GM12872 (cell line): ENCODE results near the gene ARSB.

Experiments used
- CTCF ChIP-seq: IDR thresholded peaks from 3 replicates; pipeline ENCODE4 v1.5.1; 2011; ENCODE audit warnings: low read depth, mild to moderate bottlenecking, low read length, moderate library complexity; ENCODE audit not compliant: insufficient read depth

The ARSB gene

GRCh38 chr5:78835176-78835575 is 149.9 kb downstream of the ARSB start:
- no peak for TF ChIP-seq CTCF

GRCh38 chr5:78833284-78833683 is 151.8 kb downstream of the ARSB start:
- no peak for TF ChIP-seq CTCF

- TF ChIP-seq CTCF: no peak
These were observed 154.5 kb downstream of the ARSB start for GRCh38 chr5:78830528-78831046.

GRCh38 chr5:78829811-78830527 is 155.1 kb downstream of the ARSB start:
- no peak for TF ChIP-seq CTCF

- TF ChIP-seq CTCF: no peak
These were observed 157.4 kb downstream of the ARSB start for GRCh38 chr5:78827725-78828124.

- no peak for TF ChIP-seq CTCF
These were observed 160.3 kb downstream of the ARSB start for GRCh38 chr5:78824831-78825281.

- no peak for TF ChIP-seq CTCF
These were observed 161.9 kb downstream of the ARSB start for GRCh38 chr5:78823196-78823595.
